Uterus (tissue), 4 donors: ENCODE measurements around the gene CHRDL2. TPM values are rescaled to one million over a fixed set of nuclear protein-coding genes. Genes with fewer than 3 reads are reported as not detected.
A peak's percentile ranks its signal among the peaks of the same experiment; 100 is the strongest.

Source experiments
- DNase-seq, 2 donors: peaks; one replicate each; pipeline ENCODE4 v3.0.0-alpha.2; 2019 to 2020
- H3K27ac ChIP-seq, 2 donors: fragments of 200-600 bp; sonication (generic); 1 replicate in 1 of 2; 2 replicates in 1 of 2; pipeline ENCODE4 v1.5.1; 2016 to 2018
- H3K27me3 ChIP-seq, 2 donors: fragments of 200-600 bp; sonication (generic); one replicate each; pipeline ENCODE4 v1.5.1; 2018 to 2019; ENCODE audit warnings: control low read depth in 1 of 2
- H3K36me3 ChIP-seq, 2 donors: fragments of 200-600 bp; sonication (generic); one replicate each; pipeline ENCODE4 v1.5.1; 2019; ENCODE audit warnings: control low read depth in 1 of 2
- H3K4me1 ChIP-seq, 2 donors: fragments of 200-600 bp; sonication (generic); one replicate each; pipeline ENCODE4 v1.5.1; 2018 to 2019; ENCODE audit warnings: control low read depth in 1 of 2
- H3K4me3 ChIP-seq, 2 donors: fragments of 200-600 bp; sonication (generic); 1 replicate in 1 of 2; 2 replicates in 1 of 2; pipeline ENCODE4 v1.5.1; 2018 to 2019; ENCODE audit warnings: mild to moderate bottlenecking in 1 of 2
- H3K9me3 ChIP-seq, 2 donors: fragments of 200-600 bp; sonication (generic); one replicate each; pipeline ENCODE4 v1.5.1; 2019; ENCODE audit warnings: control low read depth in 1 of 2
- CTCF ChIP-seq, 4 experiments: fragments of 200-600 bp in 2 of 4; fragments of 450-650 bp in 2 of 4; sonication (generic) in 2 of 4; IDR thresholded peaks; one replicate each; pipeline ENCODE4 v1.5.1; 2016 to 2019; ENCODE audit warnings: antibody characterized with exemption in 4 of 4, mild to moderate bottlenecking in 2 of 4, moderate library complexity in 1 of 4
- POLR2A ChIP-seq, 2 donors: fragments of 450-650 bp; IDR thresholded peaks; one replicate each; pipeline ENCODE4 v1.6.1; 2016; ENCODE audit warnings: antibody characterized with exemption in 2 of 2, mild to moderate bottlenecking in 1 of 2, moderate library complexity in 1 of 2
- intact Hi-C: fragments of 100-400 bp; cut with DNase I; formaldehyde crosslinking; loops from one replicate; pipeline ENCODE4 v1.15.1; 2023; ENCODE audit warnings: low total_unique reads
- total RNA-seq, 4 donors: library from RNA; depleted of rRNA in 3 of 4; stranded (reverse); fragments of >200 nt in 3 of 4; gene quantifications; one replicate each; pipeline versions ENCODE4 v1.1.0 to v1.2.4, GENCODE V29; 2014 to 2023
- donor health status: DM: yes; HTN: yes; CAD: no.

Gene CHRDL2
- total RNA-seq, 4 donors from 2014 or later: 0.41 to 115 (median 2.9) TPM

- Histone ChIP-seq H3K27ac (peak overlapping the region in 1 of 2 donors; percentile 14), H3K4me3 (no peak overlapping the region), H3K4me1 (peaks cover 0 to 16% of the 10 kb centered on the region in 2 donors), H3K9me3 (no peaks in the 10 kb centered on the region), H3K27me3 (no peaks in the 10 kb centered on the region), H3K36me3 (no peaks in the 10 kb centered on the region)
- intact Hi-C loops: no loop called here
- peak in 1 of 2 donors; percentile 10 for DNase-seq
- TF ChIP-seq CTCF (IDR thresholded peaks at IDR 0.05): no peak
- TF ChIP-seq POLR2A (IDR thresholded peaks at IDR 0.05): no peak
These were observed 45.3 kb downstream of the CHRDL2 start for GRCh38 chr11:74685905-74686304.

- Histone ChIP-seq H3K36me3 (no peaks in the 10 kb centered on the region), H3K4me1 (peaks cover 0 to 16% of the 10 kb centered on the region in 2 donors), H3K4me3 (no peak overlapping the region), H3K27me3 (no peaks in the 10 kb centered on the region), H3K27ac (peak overlapping the region; percentile 93 to 95), H3K9me3 (no peaks in the 10 kb centered on the region)
- intact Hi-C loops: no loop called here
- no peak for TF ChIP-seq POLR2A (IDR thresholded peaks at IDR 0.05)
- no peak for DNase-seq
These were observed 45.9 kb downstream of the CHRDL2 start for GRCh38 chr11:74685338-74685737.

GRCh38 chr11:74684661-74685060, 46.6 kb downstream of the CHRDL2 start:
- intact Hi-C loops: no loop called here
- H3K4me1 ChIP-seq: peaks cover 0 to 18% of the 10 kb centered on the region in 2 donors
- H3K9me3 ChIP-seq: no peaks in the 10 kb centered on the region
- H3K27ac ChIP-seq: peak overlapping the region; percentile 93 to 95
- no peaks in the 10 kb centered on the region for H3K27me3 ChIP-seq
- peak in 1 of 2 donors; percentile 8 for DNase-seq
- no peak overlapping the region for H3K4me3 ChIP-seq
- TF ChIP-seq POLR2A (IDR thresholded peaks at IDR 0.05) (no peak), CTCF (IDR thresholded peaks at IDR 0.05) (no peak)
- no peaks in the 10 kb centered on the region for H3K36me3 ChIP-seq

GRCh38 chr11:74683941-74684481, 47.2 kb downstream of the CHRDL2 start:
- peaks cover 3 to 25% of the 10 kb centered on the region in 2 donors for H3K4me1 ChIP-seq
- TF ChIP-seq POLR2A (IDR thresholded peaks at IDR 0.05): no peak
- TF ChIP-seq CTCF (IDR thresholded peaks at IDR 0.05): no peak
- H3K36me3 ChIP-seq: no peaks in the 10 kb centered on the region
- peak overlapping the region; percentile 93 to 95 for H3K27ac ChIP-seq
- H3K27me3 ChIP-seq: no peaks in the 10 kb centered on the region
- no peaks in the 10 kb centered on the region for H3K9me3 ChIP-seq
- intact Hi-C loops: no loop called here
- H3K4me3 ChIP-seq: peak overlapping the region in 1 of 2 donors; percentile 37
- peak in 1 of 2 donors; percentile 18 for DNase-seq

- TF ChIP-seq CTCF (IDR thresholded peaks at IDR 0.05) (peak; percentile 29 to 68 (median 35)), POLR2A (IDR thresholded peaks at IDR 0.05) (peak in 1 of 2 donors; percentile 16)
- H3K27me3 ChIP-seq: no peaks in the 10 kb centered on the region
- H3K4me1 ChIP-seq: peaks cover 4 to 28% of the 10 kb centered on the region in 2 donors
- H3K36me3 ChIP-seq: no peaks in the 10 kb centered on the region
- intact Hi-C loops: no loop called here
- DNase-seq: peak in 1 of 2 donors; percentile 63
- H3K9me3 ChIP-seq: no peaks in the 10 kb centered on the region
- H3K27ac ChIP-seq: peak overlapping the region; percentile 93 to 95
- peak overlapping the region in 1 of 2 donors; percentile 37 for H3K4me3 ChIP-seq
These were observed 47.9 kb downstream of the CHRDL2 start for GRCh38 chr11:74683279-74683871.
